CD14-positive monocyte (primary cell): ENCODE measurements around the gene DENND1A. TPM values are rescaled to one million over a fixed set of nuclear protein-coding genes. Genes with fewer than 3 reads are reported as not detected.

ENCODE experiments used
- DNase-seq, 3 donors: peaks; one replicate each; pipeline ENCODE4 v3.0.0-alpha.2; 2011 to 2022
- H2AFZ ChIP-seq: 2 replicates; pipeline ENCODE4 v1.6.0; 2012; ENCODE audit warnings: mild to moderate bottlenecking, low read depth, low read length, inconsistent platforms; ENCODE audit not compliant: insufficient read depth, poor library complexity, severe bottlenecking
- H3K27ac ChIP-seq, 2 donors: 1 replicate in 1 of 2; 2 replicates in 1 of 2; pipeline ENCODE4 v1.5.1; 2012 to 2013; ENCODE audit warnings: low read length in 2 of 2, control low read depth in 1 of 2, inconsistent platforms in 1 of 2, low read depth in 1 of 2, mild to moderate bottlenecking in 1 of 2
- H3K27me3 ChIP-seq, 2 donors: one replicate each; pipeline versions ENCODE4 v1.6.0 to v1.6.1; 2011 to 2013; ENCODE audit warnings: low read length in 2 of 2; ENCODE audit not compliant: control insufficient read depth in 2 of 2, insufficient read depth in 2 of 2
- H3K36me3 ChIP-seq, 2 donors: replicated peaks in 1 of 2; 1 replicate in 1 of 2; 2 replicates in 1 of 2; pipeline versions ENCODE4 v1.5.1 to v1.6.1; 2012 to 2013; ENCODE audit warnings: low read length in 2 of 2, control low read depth in 1 of 2, inconsistent platforms in 1 of 2, mild to moderate bottlenecking in 1 of 2; ENCODE audit not compliant: insufficient read depth in 2 of 2, control insufficient read depth in 1 of 2
- H3K4me1 ChIP-seq, 2 donors: 1 replicate in 1 of 2; 2 replicates in 1 of 2; pipeline versions ENCODE4 v1.5.1 to v1.6.1; 2012 to 2013; ENCODE audit warnings: low read length in 2 of 2, control low read depth in 1 of 2, inconsistent platforms in 1 of 2, mild to moderate bottlenecking in 1 of 2, moderate library complexity in 1 of 2; ENCODE audit not compliant: insufficient read depth in 2 of 2, control insufficient read depth in 1 of 2
- H3K4me2 ChIP-seq: replicated peaks from 2 replicates; pipeline ENCODE3; 2012; ENCODE audit warnings: low read length, moderate library complexity, mild to moderate bottlenecking; ENCODE audit not compliant: poor library complexity, severe bottlenecking; ENCODE audit errors: extremely low read depth
- H3K4me3 ChIP-seq, 3 experiments: fragments of 200-600 bp in 1 of 3; sonication (generic) in 1 of 3; replicated peaks in 1 of 3; 1 replicate in 2 of 3; 2 replicates in 1 of 3; pipeline ENCODE4 v1.5.1; 2011 to 2013; ENCODE audit warnings: low read length in 3 of 3, mild to moderate bottlenecking in 3 of 3, control low read depth in 2 of 3, low read depth in 2 of 3, inconsistent platforms in 1 of 3, moderate library complexity in 1 of 3
- H3K79me2 ChIP-seq: 2 replicates; pipeline ENCODE4 v1.6.0; 2012; ENCODE audit warnings: mild to moderate bottlenecking, control low read depth, inconsistent platforms, low read length, moderate library complexity; ENCODE audit not compliant: insufficient read depth
- H3K9ac ChIP-seq: 2 replicates; pipeline ENCODE4 v1.6.0; 2017; ENCODE audit warnings: low read length, mild to moderate bottlenecking; ENCODE audit not compliant: insufficient read depth, poor library complexity, severe bottlenecking
- H3K9me3 ChIP-seq, 2 donors: replicated peaks in 1 of 2; 1 replicate in 1 of 2; 2 replicates in 1 of 2; pipeline versions ENCODE4 v1.5.1 to v1.6.1; 2012 to 2013; ENCODE audit warnings: low read length in 2 of 2, control low read depth in 1 of 2; ENCODE audit not compliant: control insufficient read depth in 1 of 2, insufficient read depth in 1 of 2
- H4K20me1 ChIP-seq: 2 replicates; pipeline ENCODE4 v1.6.0; 2012; ENCODE audit warnings: mild to moderate bottlenecking, low read length, control low read depth, moderate library complexity; ENCODE audit not compliant: insufficient read depth
- H3K27ac Mint-ChIP-seq, 7 donors: one replicate each; pipeline ENCODE4 v1.8.0; 2020; ENCODE audit warnings: mild to moderate bottlenecking in 7 of 7, mixed read lengths in 7 of 7, moderate library complexity in 6 of 7, inconsistent platforms in 2 of 7
- H3K27me3 Mint-ChIP-seq, 3 donors: one replicate each; pipeline ENCODE4 v1.8.0; 2021 to 2022; ENCODE audit warnings: low read depth in 3 of 3, mild to moderate bottlenecking in 3 of 3, mixed read lengths in 3 of 3, moderate library complexity in 3 of 3, inconsistent platforms in 1 of 3
- H3K36me3 Mint-ChIP-seq, 2 donors: one replicate each; pipeline ENCODE4 v1.8.0; 2020; ENCODE audit warnings: mixed read lengths in 2 of 2, inconsistent platforms in 1 of 2, mild to moderate bottlenecking in 1 of 2
- H3K4me1 Mint-ChIP-seq: one replicate; pipeline ENCODE4 v1.8.0; 2020; ENCODE audit warnings: mild to moderate bottlenecking, mixed read lengths
- H3K4me3 Mint-ChIP-seq, 2 donors: one replicate each; pipeline ENCODE4 v1.8.0; 2020; ENCODE audit warnings: mild to moderate bottlenecking in 2 of 2, mixed read lengths in 2 of 2, moderate library complexity in 1 of 2
- H3K9me3 Mint-ChIP-seq, 7 donors: one replicate each; pipeline ENCODE4 v1.8.0; 2020 to 2022; ENCODE audit warnings: mixed read lengths in 7 of 7, mild to moderate bottlenecking in 6 of 7, moderate library complexity in 6 of 7, inconsistent platforms in 2 of 7
- CTCF ChIP-seq: fragments of 200-600 bp; IDR thresholded peaks from one replicate; pipeline ENCODE4 v1.8.0; 2022; ENCODE audit warnings: antibody characterized with exemption, mild to moderate bottlenecking
- WGBS: methylation state at CpG from one replicate; pipeline ENCODE4 v1.1.5; 2013; ENCODE audit warnings: missing lambda C conversion rate; ENCODE audit not compliant: insufficient coverage; 5-methylcytosine and 5-hydroxymethylcytosine counted together
- intact Hi-C, 2 donors: fragments of 100-400 bp; cut with micrococcal nuclease; formaldehyde crosslinking; loops; one replicate each; pipeline versions ENCODE4 v1.15.0 to v1.15.1; 2023
- polyA plus RNA-seq, 3 donors: library from polyadenylated mRNA; depleted of rRNA in 1 of 3; unstranded in 2 of 3; stranded (reverse) in 1 of 3; fragments of 300-500 nt in 2 of 3; fragments of >200 nt in 1 of 3; fragmentation: Illumina TruSeq in 2 of 3; gene quantifications; 1 replicate in 2 of 3; 2 replicates in 1 of 3; pipeline ENCODE4 v1.2.3, GENCODE V29; 2012 to 2021

The DENND1A gene
- polyA plus RNA-seq, 3 donors = 24.8 to 73.0 (median 29.4) TPM

GRCh38 chr9:123967323-123967722, 37.4 kb upstream of the DENND1A start:
- Histone ChIP-seq H3K4me2 (no peak overlapping the region), H3K4me3 (no peak overlapping the region), H4K20me1 (no peaks in the 10 kb centered on the region), H2AFZ (no peak overlapping the region), H3K27ac (no peak overlapping the region), H3K36me3 (no peaks in the 10 kb centered on the region), H3K27me3 (peaks cover under 1 to 34% of the 10 kb centered on the region in 2 donors), H3K9ac (no peak overlapping the region), H3K9me3 (peaks cover under 1 to 4% of the 10 kb centered on the region in 2 donors), H3K79me2 (no peaks in the 10 kb centered on the region), H3K4me1 (peaks cover 6 to 8% of the 10 kb centered on the region in 2 donors)
- no peak for DNase-seq
- H3K27ac Mint-ChIP-seq = no peak overlapping the region
- TF ChIP-seq CTCF = no peak
- no peak overlapping the region for H3K4me3 Mint-ChIP-seq
- intact Hi-C loops = no loop called here
- peaks cover 12% of the 10 kb centered on the region for H3K4me1 Mint-ChIP-seq
- no peaks in the 10 kb centered on the region for H3K36me3 Mint-ChIP-seq
- H3K27me3 Mint-ChIP-seq = peaks cover 32 to 39% (median 36%) of the 10 kb centered on the region in 3 donors
- peaks cover 0 to 8% (median 0%) of the 10 kb centered on the region in 7 donors for H3K9me3 Mint-ChIP-seq

GRCh38 chr9:123965801-123966686, 36.1 kb upstream of the DENND1A start:
- Histone ChIP-seq H3K36me3 (no peaks in the 10 kb centered on the region), H3K27me3 (peaks cover 2 to 34% of the 10 kb centered on the region in 2 donors), H3K9me3 (no peaks in the 10 kb centered on the region), H3K4me3 (no peak overlapping the region), H3K27ac (no peak overlapping the region), H2AFZ (no peak overlapping the region), H3K9ac (no peak overlapping the region), H4K20me1 (no peaks in the 10 kb centered on the region), H3K4me2 (no peak overlapping the region), H3K4me1 (peaks cover 6 to 8% of the 10 kb centered on the region in 2 donors), H3K79me2 (no peaks in the 10 kb centered on the region)
- Mint-ChIP-seq H3K27ac (no peak overlapping the region), H3K27me3 (peaks cover 38 to 43% (median 40%) of the 10 kb centered on the region in 3 donors), H3K9me3 (peaks cover 0 to 8% (median 0%) of the 10 kb centered on the region in 7 donors), H3K4me1 (peaks cover 12% of the 10 kb centered on the region), H3K36me3 (no peaks in the 10 kb centered on the region), H3K4me3 (peak overlapping the region in 1 of 2 donors; percentile 61)
- intact Hi-C loops = no loop called here
- no peak for DNase-seq
- TF ChIP-seq CTCF = no peak
- 60% methylated on average over 5 of the region's 8 CpGs for WGBS
